GM18505 (cell line): ENCODE results near the gene CDK5R1.
"Not testable (repeated sequence)": the region's sequence is repeated elsewhere in the genome, so short reads cannot be mapped to it uniquely, and the experiment has no call there.

Experiments
- ATAC-seq: cut with Tn5 transposase; IDR thresholded peaks from one replicate; pipeline ENCODE4 v1.9.1; 2021; ENCODE audit not compliant: unreplicated experiment
- POLR2A ChIP-seq: IDR thresholded peaks from 4 replicates; pipeline ENCODE4 v1.6.1; 2011; ENCODE audit warnings: borderline replicate concordance; ENCODE audit not compliant: insufficient read depth, insufficient read length; ENCODE audit errors: extremely low read depth

The CDK5R1 gene

GRCh38 chr17:32520104-32520701 lies 33.4 kb downstream of the CDK5R1 start:
- TF ChIP-seq POLR2A, result peak; percentile 44
- ATAC-seq, result no peak

GRCh38 chr17:32520737-32521404 lies 34.1 kb downstream of the CDK5R1 start:
- no peak for TF ChIP-seq POLR2A
- ATAC-seq, result no peak

GRCh38 chr17:32523017-32523680 lies 36.4 kb downstream of the CDK5R1 start:
- peak; percentile 60 for TF ChIP-seq POLR2A
- ATAC-seq, result peak; percentile 45

GRCh38 chr17:32523827-32524552 lies 37.2 kb downstream of the CDK5R1 start:
- ATAC-seq, result no peak
- TF ChIP-seq POLR2A, result no peak

- ATAC-seq, result not testable (repeated sequence)
Measured at GRCh38 chr17:32524553-32524880, 37.7 kb downstream of the CDK5R1 start.

GRCh38 chr17:32525122-32525521 lies 38.3 kb downstream of the CDK5R1 start:
- no peak for TF ChIP-seq POLR2A
- ATAC-seq, result no peak

GRCh38 chr17:32527146-32527545 lies 40.4 kb downstream of the CDK5R1 start:
- no peak for TF ChIP-seq POLR2A
- no peak for ATAC-seq

- TF ChIP-seq POLR2A, result no peak
- no peak for ATAC-seq
Measured at GRCh38 chr17:32528825-32529224, 42.0 kb downstream of the CDK5R1 start.

GRCh38 chr17:32529604-32530003 lies 42.8 kb downstream of the CDK5R1 start:
- TF ChIP-seq POLR2A, result no peak
- ATAC-seq, result no peak

GRCh38 chr17:32533296-32533695 lies 46.5 kb downstream of the CDK5R1 start:
- no peak for TF ChIP-seq POLR2A

GRCh38 chr17:32536736-32537643 lies 50.2 kb downstream of the CDK5R1 start:
- no peak for ATAC-seq
- TF ChIP-seq POLR2A, result no peak

More at GRCh38 chr17:32533296-32533695, 46.5 kb downstream of the CDK5R1 start:
- ATAC-seq, result no peak
